K562 (cell line): Measurements from ENCODE around the gene NFKBIA. TPM values are rescaled to one million over a fixed set of nuclear protein-coding genes. Genes with fewer than 3 reads are reported as not detected.

Experiments used
- ATAC-seq: fragments of 200-7000 bp; cut with Tn5 transposase; 3 replicates; pipeline ENCODE4 v1.9.1; 2020; ENCODE audit warnings: moderate library complexity
- BruUV-seq: library from RNA; stranded (reverse); fragments of 400-500 nt; replicated peaks from 2 replicates; lab custom pipeline; 2021; lab: Mats Ljungman, UMichigan
- CTCF ChIA-PET: fragments of 300-600 bp; formaldehyde crosslinking; extraction: SDS; loops from one replicate; lab custom pipeline; 2021; ENCODE audit warnings: low intra/inter-chr PET ratio; lab: Yijun Ruan, JAX
- POLR2A ChIA-PET: fragments of 300-600, 350-650 bp; sonication (Branson Sonifier 250); formaldehyde crosslinking; extraction: SDS; loops from one replicate; lab custom pipeline; 2021; ENCODE audit warnings: antibody characterized with exemption, inconsistent platforms; lab: Yijun Ruan, JAX
- DNase-seq, 4 experiments: peaks; one replicate each; pipeline versions ENCODE4 v3.0.0 to v3.0.0-alpha.2; 2011 to 2018; ENCODE audit warnings: low spot score in 3 of 4, mixed read lengths in 3 of 4; ENCODE audit errors: extremely low read depth in 1 of 4
- FAIRE-seq: peaks from 2 replicates; lab custom pipeline; 2011; peaks lifted over from hg19 to GRCh38; lab: Jason Lieb, UNC
- H2AFZ ChIP-seq: 2 replicates; pipeline ENCODE4 v1.6.0; 2011; ENCODE audit warnings: low read depth, low read length, control low read depth, inconsistent platforms
- H3K27ac ChIP-seq: fragments of 200-600 bp; 3 replicates; pipeline ENCODE4 v1.8.0; 2011; ENCODE audit warnings: low read depth, mild to moderate bottlenecking, control low read depth, inconsistent platforms, low read length, moderate library complexity, mixed read lengths; ENCODE audit errors: extremely low read depth
- H3K27me3 ChIP-seq, 2 experiments: fragments of 300-600 bp in 1 of 2; 2 replicates in 1 of 2; 3 replicates in 1 of 2; pipeline versions ENCODE4 v1.6.0 to v1.8.0; 2011; ENCODE audit warnings: inconsistent platforms in 2 of 2, low read length in 2 of 2, mild to moderate bottlenecking in 1 of 2, mixed read lengths in 1 of 2, moderate library complexity in 1 of 2; ENCODE audit not compliant: control insufficient read depth in 2 of 2, insufficient read depth in 2 of 2
- H3K36me3 ChIP-seq: fragments of 300-600 bp; 3 replicates; pipeline ENCODE4 v1.8.0; 2011; ENCODE audit warnings: mild to moderate bottlenecking, low read length, inconsistent platforms; ENCODE audit not compliant: control insufficient read depth, insufficient read depth
- H3K4me1 ChIP-seq, 2 experiments: fragments of 200-600 bp in 1 of 2; replicated peaks in 1 of 2; 2 replicates in 1 of 2; 3 replicates in 1 of 2; pipeline versions ENCODE4 v1.5.1 to v1.8.0; 2011; ENCODE audit warnings: inconsistent platforms in 2 of 2, low read length in 2 of 2, mild to moderate bottlenecking in 1 of 2, mixed read lengths in 1 of 2, moderate library complexity in 1 of 2; ENCODE audit not compliant: control insufficient read depth in 2 of 2, insufficient read depth in 2 of 2
- H3K4me2 ChIP-seq: 2 replicates; pipeline ENCODE4 v1.6.1; 2011; ENCODE audit warnings: low read length, control low read depth, inconsistent platforms, mixed read lengths; ENCODE audit not compliant: insufficient read depth
- H3K4me3 ChIP-seq: fragments of 200-600 bp; sonication (generic), shearing (Covaris generic); 2 replicates; pipeline ENCODE4 v1.5.1; 2016; ENCODE audit warnings: control low read depth, inconsistent platforms
- H3K79me2 ChIP-seq: fragments of 200-600 bp; 3 replicates; pipeline ENCODE4 v1.8.0; 2011; ENCODE audit warnings: low read length, inconsistent platforms; ENCODE audit not compliant: control insufficient read depth, insufficient read depth
- H3K9ac ChIP-seq, 2 experiments: 2 replicates each; pipeline versions ENCODE4 v1.6.0 to v1.6.1; 2011; ENCODE audit warnings: low read depth in 2 of 2, low read length in 2 of 2, control low read depth in 1 of 2, inconsistent platforms in 1 of 2, mild to moderate bottlenecking in 1 of 2, mixed read lengths in 1 of 2; ENCODE audit not compliant: insufficient read depth in 1 of 2
- H3K9me1 ChIP-seq: one replicate; pipeline ENCODE4 v1.6.0; 2011; ENCODE audit warnings: inconsistent platforms, mild to moderate bottlenecking, low read length, moderate library complexity; ENCODE audit not compliant: control insufficient read depth, insufficient read depth
- H3K9me3 ChIP-seq: replicated peaks from 2 replicates; pipeline ENCODE4 v1.5.1; 2011; ENCODE audit warnings: low read depth, low read length, inconsistent platforms; ENCODE audit not compliant: control insufficient read depth, insufficient read depth
- H4K20me1 ChIP-seq: replicated peaks from 2 replicates; pipeline ENCODE4 v1.6.1; 2011; ENCODE audit warnings: low read length, inconsistent platforms, mixed read lengths; ENCODE audit not compliant: control insufficient read depth, insufficient read depth
- ARID1B ChIP-seq: fragments of 450-650 bp; IDR thresholded peaks from 2 replicates; pipeline ENCODE4 v1.6.1; 2016; ENCODE audit warnings: antibody characterized with exemption, mild to moderate bottlenecking, inconsistent platforms
- COPS2 ChIP-seq: fragments of 450-650 bp; conservative IDR thresholded peaks from 2 replicates; pipeline ENCODE4 v1.6.1; 2016; ENCODE audit warnings: mild to moderate bottlenecking, moderate library complexity
- ELF1 ChIP-seq: fragments of 200-800 bp; sonication (Bioruptor generic); IDR thresholded peaks from 2 replicates; pipeline ENCODE4 v1.6.1; 2016; ENCODE audit warnings: missing genetic modification characterization, missing compliant biosample characterization
- GABPB2 ChIP-seq: fragments of 250-450 bp; sonication (Bioruptor Pico); conservative IDR thresholded peaks from 2 replicates; pipeline ENCODE4 v1.5.1; 2021; ENCODE audit warnings: mild to moderate bottlenecking
- GTF2E2 ChIP-seq: fragments of 200-800 bp; sonication (Bioruptor generic); IDR thresholded peaks from 2 replicates; pipeline ENCODE4 v1.6.1; 2016; ENCODE audit warnings: missing genetic modification characterization, missing compliant biosample characterization
- HMG20B ChIP-seq: fragments of 250-450 bp; sonication (Bioruptor Pico); IDR thresholded peaks from 2 replicates; pipeline ENCODE4 v1.5.0; 2021; ENCODE audit warnings: mild to moderate bottlenecking
- ILF3 ChIP-seq: fragments of 450-650 bp; IDR thresholded peaks from 2 replicates; pipeline ENCODE4 v1.6.1; 2018; ENCODE audit warnings: antibody characterized with exemption, mild to moderate bottlenecking, moderate library complexity, borderline replicate concordance
- JUNB ChIP-seq: fragments of 450-650 bp; formaldehyde crosslinking; conservative IDR thresholded peaks from 2 replicates; pipeline ENCODE4 v1.4.0; 2020; ENCODE audit warnings: mild to moderate bottlenecking
- RBM14 ChIP-seq: fragments of 200-400 bp; formaldehyde crosslinking; IDR thresholded peaks from 2 replicates; pipeline ENCODE4 v1.6.1; 2018; ENCODE audit warnings: low read depth, mild to moderate bottlenecking, low read length, moderate library complexity, borderline replicate concordance; ENCODE audit not compliant: insufficient read depth
- SMC3 ChIP-seq: conservative IDR thresholded peaks from 2 replicates; pipeline ENCODE4 v1.6.1; 2011; ENCODE audit warnings: low read depth, low read length, improper control_type of control experiment; ENCODE audit not compliant: insufficient read depth
- TFAM ChIP-seq: fragments of 250-450 bp; sonication (Bioruptor Pico); conservative IDR thresholded peaks from 2 replicates; pipeline ENCODE4 v1.5.0; 2021; ENCODE audit warnings: mild to moderate bottlenecking, moderate library complexity
- ZEB2 ChIP-seq: fragments of 450-650 bp; IDR thresholded peaks from 2 replicates; pipeline ENCODE4 v1.6.1; 2016
- WGBS: fragments of 100-300 bp; shearing (Covaris generic); methylation state at CpG from one replicate; pipeline ENCODE4 v1.1.6; 2016; ENCODE audit warnings: low coverage, mixed read lengths; ENCODE audit not compliant: insufficient coverage; ENCODE audit errors: missing lambda C conversion rate; 5-methylcytosine and 5-hydroxymethylcytosine counted together
- in situ Hi-C: fragments of 300-500 bp; cut with MboI; formaldehyde crosslinking; loops from 4 replicates; pipeline ENCODE4 v1.15.0; 2018; ENCODE audit warnings: inconsistent platforms, mixed read lengths
- intact Hi-C: fragments of 100-400 bp; cut with micrococcal nuclease; formaldehyde crosslinking; loops from 2 replicates; pipeline ENCODE4 v1.14.2; 2022
- polyA plus RNA-seq, 8 experiments: library from polyadenylated mRNA; depleted of rRNA in 4 of 8; stranded (reverse) in 5 of 8; unstranded in 3 of 8; fragments of >200 nt; fragmentation: Nextera tagmentation in 2 of 8; fragmentation: Illumina TruSeq in 1 of 8; extraction: Ambion mirVana in 2 of 8; extraction: Trizol in 1 of 8; gene quantifications; 2 replicates each; pipeline versions ENCODE4 v1.2.1 to v1.2.3, GENCODE V29; 2011 to 2014; ENCODE audit warnings: inconsistent platforms in 1 of 8, missing spikeins in 1 of 8
- total RNA-seq, 7 experiments: library from RNA; depleted of rRNA in 6 of 7; stranded (reverse); fragments of >200 nt in 6 of 7; fragmentation: Illumina TruSeq in 2 of 7; extraction: Trizol in 2 of 7; gene quantifications; 2 replicates each; pipeline versions ENCODE4 v1.2.1 to v1.2.3, GENCODE V29; 2011 to 2021; ENCODE audit warnings: low replicate concordance in 1 of 7
- TF ChIP-seq, protein P1 (sequence below): fragments of 250-450 bp; sonication (Bioruptor Pico); IDR thresholded peaks from 2 replicates; pipeline ENCODE4 v1.4.0; 2020; ENCODE audit warnings: mild to moderate bottlenecking, moderate library complexity
- TF ChIP-seq, protein P2 (sequence below): sonication (generic); formaldehyde crosslinking; IDR thresholded peaks from 2 replicates; pipeline ENCODE4 v1.8.0; 2022; ENCODE audit warnings: mild to moderate bottlenecking, missing genetic modification reagents
- TF ChIP-seq, protein P3 (sequence below), 2 experiments: IDR thresholded peaks; 2 replicates each; pipeline ENCODE4 v1.6.1; 2011; ENCODE audit warnings: borderline replicate concordance in 1 of 2, control low read depth in 1 of 2, low read depth in 1 of 2, low read length in 1 of 2, mild to moderate bottlenecking in 1 of 2, mixed read lengths in 1 of 2, moderate library complexity in 1 of 2; ENCODE audit not compliant: insufficient read depth in 1 of 2, insufficient read length in 1 of 2, poor library complexity in 1 of 2, severe bottlenecking in 1 of 2; ENCODE audit errors: extremely low read depth in 1 of 2
- TF ChIP-seq, protein P4 (sequence below): fragments of 250-450 bp; sonication (Bioruptor Pico); IDR thresholded peaks from 2 replicates; pipeline ENCODE4 v1.9.0; 2021; ENCODE audit warnings: mild to moderate bottlenecking
- TF ChIP-seq, protein P5 (sequence below): IDR thresholded peaks from 2 replicates; pipeline ENCODE4 v1.6.1; 2016; ENCODE audit warnings: missing genetic modification characterization, missing compliant biosample characterization

NFKBIA gene
- total and polyA plus RNA-seq, 9 of the 15 experiments (the other 6 are each of a cell fraction or from before 2014, with no cell fraction given): 6.9 to 31.8 (median 18.2) TPM

DNA sequence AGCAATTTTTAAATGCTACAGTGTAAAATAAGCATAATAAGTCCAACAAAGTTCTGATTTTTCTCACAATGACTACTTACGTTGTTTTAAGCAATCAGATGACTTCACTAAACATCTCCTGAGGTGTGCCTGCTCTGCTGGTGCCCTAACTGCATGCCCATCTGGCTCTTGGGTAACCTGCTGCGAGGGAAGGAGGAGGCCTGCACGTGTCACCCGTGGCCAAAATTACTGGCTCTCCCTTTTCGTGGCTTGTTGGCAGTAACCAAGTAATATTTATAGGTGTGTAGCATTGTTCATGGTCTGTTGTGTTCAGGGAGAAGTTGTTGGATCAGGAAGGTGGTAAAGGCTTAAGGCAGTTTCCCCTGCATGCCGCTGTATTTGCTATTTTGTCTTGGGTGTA, 6.3 kb upstream of the NFKBIA start:
- 69% methylated on average over 5 of the region's 6 CpGs for WGBS
- no peak overlapping the region for H3K4me3 ChIP-seq
- no peaks in the 10 kb centered on the region for H3K79me2 ChIP-seq
- no peak for FAIRE-seq
- no peak overlapping the region for H3K9ac ChIP-seq
- no peak overlapping the region for H3K4me2 ChIP-seq
- no peaks in the 10 kb centered on the region; a peak in 3 of 5 replicates for H3K4me1 ChIP-seq
- no peak overlapping the region for H3K27ac ChIP-seq
- ATAC-seq: no peak
- no peaks in the 10 kb centered on the region for H4K20me1 ChIP-seq
- H3K27me3 ChIP-seq: no peaks in the 10 kb centered on the region
- ChIA-PET POLR2A (interaction anchor here (0.9 to 1.1 kb wide), 2 partner anchors 265 to 276 kb away, joined by 3 read pairs; no protein-coding TSS in a partner anchor), CTCF (no interaction called here)
- in situ Hi-C loops (loop anchor here (5.0 to 25.0 kb wide), 2 partner anchors 269 to 1074 kb away; no protein-coding TSS in a partner anchor), intact Hi-C loops (loop anchor here (5.0 to 10.0 kb wide), 3 partner anchors 426 to 1076 kb away; partner anchors contain the start of gene SRP54)
- H3K36me3 ChIP-seq: no peaks in the 10 kb centered on the region
- DNase-seq: no peak
- H2AFZ ChIP-seq: no peak overlapping the region; the same call in 1 of the 2 replicates
- no peaks in the 10 kb centered on the region for H3K9me1 ChIP-seq
- BruUV-seq: no TSS peak
- no peaks in the 10 kb centered on the region for H3K9me3 ChIP-seq
- TF ChIP-seq ZEB2 (no peak), TFAM (CRISPR knock-in tag) (no peak), SMC3 (no peak), HMG20B (no peak), COPS2 (no peak), GABPB2 (CRISPR knock-in tag) (no peak), ILF3 (no peak), JUNB (CRISPR knock-in tag) (no peak), ELF1 (tag) (no peak), GTF2E2 (tag) (no peak), ARID1B (no peak), RBM14 (no peak)
- TF ChIP-seq, protein P1, sequence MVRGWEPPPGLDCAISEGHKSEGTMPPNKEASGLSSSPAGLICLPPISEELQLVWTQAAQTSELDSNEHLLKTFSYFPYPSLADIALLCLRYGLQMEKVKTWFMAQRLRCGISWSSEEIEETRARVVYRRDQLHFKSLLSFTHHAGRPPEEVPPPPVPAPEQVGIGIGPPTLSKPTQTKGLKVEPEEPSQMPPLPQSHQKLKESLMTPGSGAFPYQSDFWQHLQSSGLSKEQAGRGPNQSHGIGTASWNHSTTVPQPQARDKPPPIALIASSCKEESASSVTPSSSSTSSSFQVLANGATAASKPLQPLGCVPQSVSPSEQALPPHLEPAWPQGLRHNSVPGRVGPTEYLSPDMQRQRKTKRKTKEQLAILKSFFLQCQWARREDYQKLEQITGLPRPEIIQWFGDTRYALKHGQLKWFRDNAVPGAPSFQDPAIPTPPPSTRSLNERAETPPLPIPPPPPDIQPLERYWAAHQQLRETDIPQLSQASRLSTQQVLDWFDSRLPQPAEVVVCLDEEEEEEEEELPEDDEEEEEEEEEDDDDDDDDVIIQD (CRISPR knock-in tag): no peak
- TF ChIP-seq, protein P2, sequence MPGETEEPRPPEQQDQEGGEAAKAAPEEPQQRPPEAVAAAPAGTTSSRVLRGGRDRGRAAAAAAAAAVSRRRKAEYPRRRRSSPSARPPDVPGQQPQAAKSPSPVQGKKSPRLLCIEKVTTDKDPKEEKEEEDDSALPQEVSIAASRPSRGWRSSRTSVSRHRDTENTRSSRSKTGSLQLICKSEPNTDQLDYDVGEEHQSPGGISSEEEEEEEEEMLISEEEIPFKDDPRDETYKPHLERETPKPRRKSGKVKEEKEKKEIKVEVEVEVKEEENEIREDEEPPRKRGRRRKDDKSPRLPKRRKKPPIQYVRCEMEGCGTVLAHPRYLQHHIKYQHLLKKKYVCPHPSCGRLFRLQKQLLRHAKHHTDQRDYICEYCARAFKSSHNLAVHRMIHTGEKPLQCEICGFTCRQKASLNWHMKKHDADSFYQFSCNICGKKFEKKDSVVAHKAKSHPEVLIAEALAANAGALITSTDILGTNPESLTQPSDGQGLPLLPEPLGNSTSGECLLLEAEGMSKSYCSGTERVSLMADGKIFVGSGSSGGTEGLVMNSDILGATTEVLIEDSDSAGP (CRISPR knock-in tag): no peak
- TF ChIP-seq, protein P3, sequence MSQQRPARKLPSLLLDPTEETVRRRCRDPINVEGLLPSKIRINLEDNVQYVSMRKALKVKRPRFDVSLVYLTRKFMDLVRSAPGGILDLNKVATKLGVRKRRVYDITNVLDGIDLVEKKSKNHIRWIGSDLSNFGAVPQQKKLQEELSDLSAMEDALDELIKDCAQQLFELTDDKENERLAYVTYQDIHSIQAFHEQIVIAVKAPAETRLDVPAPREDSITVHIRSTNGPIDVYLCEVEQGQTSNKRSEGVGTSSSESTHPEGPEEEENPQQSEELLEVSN (IDR thresholded peaks at IDR 0.05; ENCODE audit: borderline replicate concordance in 1 of 2, extremely low read depth in 1 of 2, insufficient read depth in 1 of 2, insufficient read length in 1 of 2, low read depth in 1 of 2, low read length in 1 of 2, poor library complexity in 1 of 2, severe bottlenecking in 1 of 2): no peak
- TF ChIP-seq, protein P4, sequence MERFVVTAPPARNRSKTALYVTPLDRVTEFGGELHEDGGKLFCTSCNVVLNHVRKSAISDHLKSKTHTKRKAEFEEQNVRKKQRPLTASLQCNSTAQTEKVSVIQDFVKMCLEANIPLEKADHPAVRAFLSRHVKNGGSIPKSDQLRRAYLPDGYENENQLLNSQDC (CRISPR knock-in tag): no peak
- TF ChIP-seq, protein P5, sequence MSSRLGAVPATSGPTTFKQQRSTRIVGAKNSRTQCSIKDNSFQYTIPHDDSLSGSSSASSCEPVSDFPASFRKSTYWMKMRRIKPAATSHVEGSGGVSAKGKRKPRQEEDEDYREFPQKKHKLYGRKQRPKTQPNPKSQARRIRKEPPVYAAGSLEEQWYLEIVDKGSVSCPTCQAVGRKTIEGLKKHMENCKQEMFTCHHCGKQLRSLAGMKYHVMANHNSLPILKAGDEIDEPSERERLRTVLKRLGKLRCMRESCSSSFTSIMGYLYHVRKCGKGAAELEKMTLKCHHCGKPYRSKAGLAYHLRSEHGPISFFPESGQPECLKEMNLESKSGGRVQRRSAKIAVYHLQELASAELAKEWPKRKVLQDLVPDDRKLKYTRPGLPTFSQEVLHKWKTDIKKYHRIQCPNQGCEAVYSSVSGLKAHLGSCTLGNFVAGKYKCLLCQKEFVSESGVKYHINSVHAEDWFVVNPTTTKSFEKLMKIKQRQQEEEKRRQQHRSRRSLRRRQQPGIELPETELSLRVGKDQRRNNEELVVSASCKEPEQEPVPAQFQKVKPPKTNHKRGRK (tag): no peak
